ENCODE results near the gene ARID5B. TPM values are rescaled to one million over a fixed set of nuclear protein-coding genes. Genes with fewer than 3 reads are reported as not detected.
A peak's percentile ranks its signal among the peaks of the same experiment; 100 is the strongest.

ARID5B gene
- total RNA-seq, 2 experiments from 2014 or later = 73.8 to 106 TPM

DNA sequence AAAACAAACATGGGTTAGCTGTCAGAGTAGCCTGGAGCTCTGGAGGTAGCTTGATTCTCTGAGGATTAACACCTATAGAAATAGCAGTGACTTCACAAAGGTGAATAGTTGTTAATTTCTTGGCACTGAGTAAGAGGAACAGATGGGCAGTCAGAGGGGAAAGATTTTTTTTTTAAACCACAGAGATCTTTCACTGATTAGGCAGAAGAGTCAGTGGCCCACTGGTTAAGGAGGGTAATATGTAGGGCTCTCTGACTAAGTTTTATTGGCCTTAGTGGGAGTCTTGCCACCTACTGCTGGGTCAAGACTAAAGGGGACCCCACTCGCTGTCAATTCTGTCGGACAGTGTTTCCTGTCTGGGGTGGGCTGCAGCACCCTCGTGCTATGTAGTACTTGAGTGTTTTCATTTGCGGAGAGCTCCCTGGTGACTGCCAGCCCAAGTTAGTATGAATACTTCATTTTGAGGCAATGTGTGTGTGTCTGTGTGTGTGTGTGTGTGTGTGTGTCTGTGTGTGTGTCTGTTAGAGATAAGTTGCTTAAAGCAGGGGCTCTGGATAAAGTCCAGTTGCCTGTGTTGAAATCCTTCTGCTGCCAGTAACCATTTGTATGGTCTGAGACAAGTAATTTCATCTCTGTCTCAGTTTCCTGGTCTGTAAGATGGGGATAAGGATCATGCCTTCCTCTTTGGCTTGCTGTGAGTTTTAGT, 145.2 kb downstream of the ARID5B start:
- H3K4me3 Mint-ChIP-seq = peak overlapping the region; percentile 87
- ATAC-seq (peak; percentile 16), DNase-seq (peak; percentile 51)
- peak overlapping the region; percentile 100 for H3K27ac Mint-ChIP-seq
- H3K27me3 Mint-ChIP-seq = no peaks in the 10 kb centered on the region
- intact Hi-C loops (cut with DNase I, micrococcal nuclease) = loop anchor here (1.0 to 5.0 kb wide), 10 partner anchors 8 to 591 kb away; no protein-coding TSS in a partner anchor
- H3K9me3 Mint-ChIP-seq (ENCODE audit: low read depth) = no peaks in the 10 kb centered on the region
- ChIA-PET CTCF (interaction anchor here (0.8 to 2.1 kb wide), 21 partner anchors 8 to 197 kb away, joined by 3 to 12 read pairs (median 4); partner anchors contain the start of gene ARID5B), POLR2A (interaction anchor here (0.6 to 3.8 kb wide), 32 partner anchors 8 to 724 kb away, joined by 3 to 37 read pairs (median 5); partner anchors contain the start of gene ARID5B)
- peaks cover 65% of the 10 kb centered on the region for H3K36me3 Mint-ChIP-seq (ENCODE audit: low read depth)
- H3K4me1 Mint-ChIP-seq = peaks cover 92% of the 10 kb centered on the region

DNA sequence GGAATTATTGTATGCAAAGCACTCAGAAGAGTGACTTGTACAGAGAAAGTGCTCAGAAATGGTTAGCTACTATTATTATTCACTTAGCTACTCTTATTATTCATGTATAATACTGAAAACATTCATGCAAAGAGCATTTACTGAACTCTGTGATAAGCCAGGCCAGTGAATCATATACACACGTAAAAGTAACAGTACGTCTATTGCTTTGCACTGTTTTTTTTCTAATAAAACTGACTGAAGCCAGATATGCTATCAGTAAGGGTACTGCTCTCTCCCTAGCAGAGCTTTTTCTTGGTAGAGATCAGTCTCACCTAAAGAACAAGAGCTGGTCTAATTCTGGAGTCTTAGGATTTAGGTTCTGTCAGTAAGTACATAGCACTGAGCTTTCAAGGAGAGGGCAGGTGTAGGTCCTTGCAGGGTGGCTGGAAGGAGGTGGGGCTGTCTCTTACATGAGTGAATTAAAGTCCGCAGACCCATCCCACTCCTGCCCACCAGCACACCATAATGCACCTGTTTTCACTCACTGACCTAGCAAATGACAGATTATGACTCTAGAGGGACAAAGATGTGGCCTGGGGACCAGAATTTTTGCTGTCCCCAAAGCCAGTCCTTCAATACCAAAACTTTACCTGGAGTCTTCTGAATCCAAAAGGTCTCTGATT, 145.9 kb downstream of the ARID5B start:
- DNase-seq = peak; percentile 35
- no peaks in the 10 kb centered on the region for H3K9me3 Mint-ChIP-seq (ENCODE audit: low read depth)
- H3K27me3 Mint-ChIP-seq = no peaks in the 10 kb centered on the region
- peak overlapping the region; percentile 100 for H3K27ac Mint-ChIP-seq
- intact Hi-C loops (cut with DNase I, micrococcal nuclease) = loop anchor here (1.0 to 5.0 kb wide), 9 partner anchors 15 to 590 kb away; no protein-coding TSS in a partner anchor
- peaks cover 93% of the 10 kb centered on the region for H3K4me1 Mint-ChIP-seq
- H3K36me3 Mint-ChIP-seq (ENCODE audit: low read depth) = peaks cover 66% of the 10 kb centered on the region
- ChIA-PET POLR2A (interaction anchor here (0.6 to 3.8 kb wide), 21 partner anchors 9 to 172 kb away, joined by 3 to 37 read pairs (median 9); partner anchors contain the start of gene ARID5B), CTCF (interaction anchor here (0.6 to 2.1 kb wide), 12 partner anchors 9 to 196 kb away, joined by 3 to 12 read pairs (median 4); no protein-coding TSS in a partner anchor)
- ATAC-seq = peak; percentile 48
- H3K4me3 Mint-ChIP-seq = peak overlapping the region; percentile 87

DNA sequence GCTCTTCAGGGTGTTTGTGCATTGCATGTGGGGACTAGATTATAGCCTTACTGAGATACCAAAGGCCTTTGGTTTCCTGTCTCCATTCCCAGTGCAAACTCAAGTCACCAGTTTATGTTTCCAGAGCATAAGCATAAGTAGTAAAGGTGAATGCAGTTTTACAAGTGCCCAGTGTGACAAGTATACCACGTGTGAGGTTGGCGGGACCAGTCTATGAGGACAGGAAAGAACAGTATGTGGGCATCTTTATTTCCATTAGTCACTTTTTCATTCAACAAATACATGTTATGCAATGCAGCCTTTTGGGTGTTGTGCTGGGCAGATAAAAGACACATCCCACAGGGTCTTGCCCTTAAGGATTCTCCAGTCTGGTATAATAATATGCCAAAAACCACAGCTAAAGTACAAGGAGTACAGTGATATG, 146.5 kb downstream of the ARID5B start:
- Mint-ChIP-seq H3K27ac (peak overlapping the region; percentile 100), H3K36me3 (ENCODE audit: low read depth) (peaks cover 69% of the 10 kb centered on the region), H3K4me3 (peak overlapping the region; percentile 87), H3K9me3 (ENCODE audit: low read depth) (no peaks in the 10 kb centered on the region), H3K27me3 (no peaks in the 10 kb centered on the region), H3K4me1 (peaks cover 95% of the 10 kb centered on the region)
- POLR2A ChIA-PET = interaction anchor here (0.6 to 3.8 kb wide), 22 partner anchors 9 to 206 kb away, joined by 3 to 108 read pairs (median 22); partner anchors contain the start of gene ARID5B
- DNase-seq (peak; percentile 77), ATAC-seq (peak; percentile 28)
- intact Hi-C loops (cut with DNase I, micrococcal nuclease) = loop anchor here (1.0 to 5.0 kb wide), 12 partner anchors 15 to 769 kb away; partner anchors contain the start of gene EGR2 (in 2 of the 2)
- CTCF ChIA-PET = interaction anchor here (0.6 to 3.8 kb wide), 18 partner anchors 8 to 197 kb away, joined by 3 to 48 read pairs (median 3); partner anchors contain the start of gene ARID5B

DNA sequence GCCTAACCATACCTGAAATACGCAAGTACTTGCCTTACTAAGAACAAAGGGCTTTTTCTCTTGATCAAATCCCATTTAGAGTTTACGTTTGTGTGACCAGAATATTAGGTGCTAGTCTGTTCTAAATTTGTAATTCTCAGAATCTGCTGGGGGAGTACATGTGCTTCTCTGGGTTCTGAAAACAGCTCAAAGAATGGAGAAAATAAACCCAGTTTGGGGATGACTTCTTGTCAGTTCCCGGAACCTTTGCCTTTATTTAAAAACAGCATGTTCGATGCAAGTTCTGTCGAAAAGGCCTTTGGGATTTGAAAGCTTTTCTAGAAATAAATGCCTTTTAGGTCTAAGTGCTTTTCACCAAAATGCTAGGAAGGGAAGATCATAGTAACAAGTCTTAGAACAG, 147.0 kb downstream of the ARID5B start:
- H3K4me1 Mint-ChIP-seq = peaks cover 95% of the 10 kb centered on the region
- intact Hi-C loops (cut with DNase I, micrococcal nuclease) = loop anchor here (1.0 to 5.0 kb wide), 6 partner anchors 60 to 768 kb away; partner anchors contain the start of gene EGR2 (in 2 of the 2)
- peak overlapping the region; percentile 100 for H3K27ac Mint-ChIP-seq
- peak overlapping the region; percentile 87 for H3K4me3 Mint-ChIP-seq
- CTCF ChIA-PET = interaction anchor here (0.6 to 3.8 kb wide), 17 partner anchors 10 to 196 kb away, joined by 3 to 48 read pairs (median 3); partner anchors contain the start of gene ARID5B
- ATAC-seq (peak; percentile 0), DNase-seq (no peak)
- POLR2A ChIA-PET = interaction anchor here (0.6 to 3.8 kb wide), 15 partner anchors 10 to 212 kb away, joined by 3 to 108 read pairs (median 18); partner anchors contain the start of gene ARID5B
- H3K9me3 Mint-ChIP-seq (ENCODE audit: low read depth) = no peaks in the 10 kb centered on the region
- H3K36me3 Mint-ChIP-seq (ENCODE audit: low read depth) = peaks cover 69% of the 10 kb centered on the region
- no peaks in the 10 kb centered on the region for H3K27me3 Mint-ChIP-seq

DNA sequence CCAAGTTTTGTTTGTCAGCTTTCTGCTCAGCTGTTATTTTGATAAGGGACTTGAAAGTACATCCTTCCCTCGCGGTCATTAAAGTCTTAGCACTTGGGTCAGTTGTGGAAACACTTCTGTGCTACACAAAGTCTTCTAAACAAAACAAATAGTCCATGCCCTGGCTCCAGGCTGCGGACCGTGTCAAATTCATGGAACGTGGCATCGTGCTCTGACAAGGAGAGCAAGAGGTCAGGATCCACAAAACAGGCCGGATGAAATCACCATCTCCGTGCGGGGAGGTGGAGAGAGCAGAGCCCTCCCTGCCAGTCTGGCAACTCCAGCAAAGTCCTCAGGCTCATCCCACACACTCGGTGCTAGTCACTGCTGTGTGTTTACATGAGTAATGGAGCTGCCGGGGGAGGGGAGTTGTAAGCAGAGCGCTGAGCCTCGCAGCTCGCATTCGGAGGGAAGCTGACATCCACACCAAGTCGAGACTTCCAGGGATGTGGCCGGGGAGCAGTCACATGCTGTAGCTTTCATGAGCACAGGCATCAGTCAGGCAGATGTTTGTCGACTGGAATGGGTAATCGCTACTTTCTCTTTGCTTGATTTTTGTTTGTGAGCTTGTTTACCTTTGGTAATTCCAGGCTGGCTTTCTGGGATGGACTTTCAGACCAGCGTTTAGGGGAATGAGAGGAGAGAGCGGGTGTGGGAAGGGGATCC, 147.6 kb downstream of the ARID5B start:
- Mint-ChIP-seq H3K27me3 (no peaks in the 10 kb centered on the region), H3K9me3 (ENCODE audit: low read depth) (no peaks in the 10 kb centered on the region), H3K36me3 (ENCODE audit: low read depth) (peaks cover 70% of the 10 kb centered on the region), H3K27ac (peak overlapping the region; percentile 100), H3K4me1 (peaks cover 95% of the 10 kb centered on the region), H3K4me3 (peak overlapping the region; percentile 87)
- POLR2A ChIA-PET = interaction anchor here (0.5 to 3.8 kb wide), 26 partner anchors 9 to 1671 kb away, joined by 3 to 108 read pairs (median 6); partner anchors contain the start of gene ARID5B
- ATAC-seq (peak; percentile 45), DNase-seq (peak; percentile 89)
- intact Hi-C loops (cut with DNase I, micrococcal nuclease) = loop anchor here (1.0 to 5.0 kb wide), 7 partner anchors 61 to 768 kb away; partner anchors contain the start of gene EGR2 (in 2 of the 2)
- CTCF ChIA-PET = interaction anchor here (0.5 to 3.8 kb wide), 24 partner anchors 10 to 767 kb away, joined by 3 to 48 read pairs (median 3); partner anchors contain the start of genes ARID5B and EGR2

DNA sequence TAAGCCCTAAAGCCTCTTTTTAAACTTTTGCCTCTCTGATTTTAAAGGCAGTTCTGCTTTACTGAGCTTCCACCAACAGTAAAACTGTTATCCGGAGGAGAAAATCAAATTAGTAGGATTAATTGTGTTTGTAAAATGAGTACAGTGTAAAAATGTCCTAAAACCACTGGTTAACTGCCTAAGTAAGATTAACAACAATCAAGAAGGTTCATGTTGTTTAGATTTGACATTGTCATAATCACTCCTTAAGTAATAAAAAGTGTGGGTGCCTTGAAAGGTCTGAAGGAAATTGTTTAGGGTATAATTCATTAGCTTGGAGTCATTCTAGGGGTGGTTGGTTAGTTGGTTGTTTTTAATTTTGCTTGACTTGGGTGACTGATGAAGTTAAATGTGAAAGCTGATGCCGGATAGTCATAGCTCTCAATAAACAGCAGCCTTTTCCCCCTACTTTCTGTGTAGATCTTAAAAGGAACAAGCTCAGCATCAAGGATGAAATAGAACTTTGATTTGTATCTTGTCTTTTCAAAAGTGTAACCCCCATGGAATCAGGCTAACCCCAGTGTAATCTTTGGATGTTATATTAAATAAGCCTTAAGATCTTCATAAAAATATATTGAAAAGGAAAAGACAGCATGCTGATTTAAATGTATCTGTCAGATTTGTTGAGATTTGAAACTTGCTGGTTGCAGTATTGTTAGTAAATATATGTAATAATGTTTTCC, 148.3 kb downstream of the ARID5B start:
- Mint-ChIP-seq H3K9me3 (ENCODE audit: low read depth) (no peaks in the 10 kb centered on the region), H3K27ac (peak overlapping the region; percentile 100), H3K4me1 (peaks cover 95% of the 10 kb centered on the region), H3K36me3 (ENCODE audit: low read depth) (peaks cover 71% of the 10 kb centered on the region), H3K4me3 (peak overlapping the region; percentile 87), H3K27me3 (no peaks in the 10 kb centered on the region)
- ChIA-PET POLR2A (interaction anchor here (0.5 to 3.8 kb wide), 25 partner anchors 10 to 1670 kb away, joined by 3 to 108 read pairs (median 8); partner anchors contain the start of gene ARID5B), CTCF (interaction anchor here (0.5 to 3.8 kb wide), 18 partner anchors 10 to 766 kb away, joined by 3 to 48 read pairs (median 4); partner anchors contain the start of genes ARID5B and EGR2)
- DNase-seq = no peak
- ATAC-seq = no peak
- intact Hi-C loops (cut with DNase I, micrococcal nuclease) = loop anchor here (1.0 to 10.0 kb wide), 8 partner anchors 146 to 1477 kb away; partner anchors contain the start of gene EGR2 (in 2 of the 2)

DNA sequence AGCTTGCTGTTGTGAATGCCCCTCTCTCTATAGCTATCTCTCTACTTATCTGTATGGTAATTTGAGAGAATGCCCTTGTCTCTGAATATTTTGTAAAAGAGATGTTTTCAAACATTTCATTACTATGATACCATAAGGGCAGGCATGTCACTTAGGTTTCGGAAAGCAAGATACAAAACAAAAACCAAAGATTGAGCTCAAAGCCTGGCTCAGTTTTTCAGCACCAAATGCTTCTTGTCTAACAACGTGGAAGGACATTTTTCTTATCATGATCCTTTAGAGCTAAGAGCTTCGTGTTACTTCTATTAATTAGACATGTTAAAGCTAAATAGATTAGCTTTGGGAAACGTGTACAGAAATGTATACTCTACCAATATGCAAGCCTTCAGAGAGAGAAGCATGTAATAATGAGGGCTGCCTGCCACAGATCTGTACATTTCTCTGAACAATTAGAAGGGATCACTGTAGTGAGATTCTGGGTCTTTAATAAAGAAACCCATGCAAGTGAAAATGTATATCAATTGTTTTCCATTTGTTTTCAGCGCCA, 148.9 kb downstream of the ARID5B start:
- intact Hi-C loops (cut with DNase I, micrococcal nuclease) = loop anchor here in 1 of 2 experiments (2.0 to 10.0 kb wide), 3 partner anchors 684 to 1478 kb away; no protein-coding TSS in a partner anchor
- Mint-ChIP-seq H3K27me3 (no peaks in the 10 kb centered on the region), H3K9me3 (ENCODE audit: low read depth) (no peaks in the 10 kb centered on the region), H3K4me3 (peak overlapping the region; percentile 87), H3K36me3 (ENCODE audit: low read depth) (peaks cover 72% of the 10 kb centered on the region), H3K27ac (peak overlapping the region; percentile 100), H3K4me1 (peaks cover 95% of the 10 kb centered on the region)
- no peak for DNase-seq
- ATAC-seq = no peak
- ChIA-PET POLR2A (interaction anchor here (1.0 to 3.8 kb wide), 21 partner anchors 9 to 803 kb away, joined by 3 to 108 read pairs (median 11); partner anchors contain the start of gene ARID5B), CTCF (interaction anchor here (1.0 to 3.8 kb wide), 13 partner anchors 10 to 376 kb away, joined by 3 to 48 read pairs (median 6); partner anchors contain the start of gene ARID5B)

DNA sequence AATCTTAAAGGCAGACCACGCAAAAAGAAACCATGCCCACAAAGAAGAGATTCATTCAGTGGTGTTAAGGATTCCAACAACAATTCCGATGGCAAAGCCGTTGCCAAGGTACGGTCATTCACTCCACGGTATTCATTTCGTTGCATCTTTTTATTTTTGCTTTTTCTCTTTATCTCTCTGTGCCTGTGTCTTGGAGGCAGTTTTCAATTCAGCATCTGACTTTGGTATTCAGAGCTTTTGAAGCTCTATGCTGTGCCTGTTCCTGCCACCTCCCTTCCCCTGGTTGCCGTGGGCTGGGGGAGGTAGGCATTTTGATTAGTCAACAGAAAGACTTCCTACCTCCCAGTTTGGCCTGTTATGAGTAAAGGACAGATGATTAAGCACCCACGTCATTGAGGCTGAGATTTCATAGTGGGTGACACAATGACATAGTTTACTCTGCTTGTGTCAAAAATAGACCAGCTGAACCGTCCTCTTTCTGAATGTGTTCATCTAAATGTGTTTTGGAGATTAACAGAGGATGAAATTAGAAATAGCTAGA, 149.5 kb downstream of the ARID5B start:
- H3K36me3 Mint-ChIP-seq (ENCODE audit: low read depth) = peaks cover 72% of the 10 kb centered on the region
- H3K27ac Mint-ChIP-seq = peak overlapping the region; percentile 100
- ChIA-PET CTCF (interaction anchor here (1.1 to 3.8 kb wide), 7 partner anchors 11 to 214 kb away, joined by 4 to 48 read pairs (median 21); partner anchors contain the start of gene ARID5B), POLR2A (interaction anchor here (0.5 to 3.8 kb wide), 22 partner anchors 9 to 1272 kb away, joined by 3 to 108 read pairs (median 10); partner anchors contain the start of gene ARID5B)
- intact Hi-C loops (cut with DNase I, micrococcal nuclease) = loop anchor here (1.0 to 10.0 kb wide), 7 partner anchors 11 to 1479 kb away; no protein-coding TSS in a partner anchor
- H3K27me3 Mint-ChIP-seq = no peaks in the 10 kb centered on the region
- H3K9me3 Mint-ChIP-seq (ENCODE audit: low read depth) = no peaks in the 10 kb centered on the region
- ATAC-seq (peak; percentile 48), DNase-seq (peak; percentile 89)
- H3K4me3 Mint-ChIP-seq = peak overlapping the region; percentile 87
- peaks cover 95% of the 10 kb centered on the region for H3K4me1 Mint-ChIP-seq

DNA sequence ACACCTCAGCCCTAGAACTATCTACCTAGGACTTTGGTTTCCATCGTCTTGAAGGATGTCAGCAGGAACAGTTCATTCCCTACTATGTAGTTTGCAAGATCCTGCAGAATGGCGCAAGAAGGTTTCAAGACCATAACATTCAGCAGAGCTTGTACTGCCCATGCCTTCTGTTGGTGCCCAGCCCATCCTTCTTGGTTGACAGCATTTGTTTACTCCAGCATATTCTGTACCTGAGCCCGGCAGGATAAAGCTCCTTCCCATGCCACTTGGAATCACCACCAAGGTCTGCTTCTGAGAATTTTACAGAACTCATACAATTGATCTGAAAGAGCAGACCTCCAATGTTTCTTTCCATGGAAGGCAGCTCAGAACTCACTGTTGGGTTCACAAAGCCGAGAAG, 150.8 kb downstream of the ARID5B start:
- no peaks in the 10 kb centered on the region for H3K9me3 Mint-ChIP-seq (ENCODE audit: low read depth)
- no peaks in the 10 kb centered on the region for H3K27me3 Mint-ChIP-seq
- H3K36me3 Mint-ChIP-seq (ENCODE audit: low read depth) = peaks cover 85% of the 10 kb centered on the region
- DNase-seq (no peak), ATAC-seq (no peak)
- H3K27ac Mint-ChIP-seq = peak overlapping the region; percentile 100
- POLR2A ChIA-PET = interaction anchor here (0.7 to 1.2 kb wide), 4 partner anchors 60 to 151 kb away, joined by 3 read pairs; partner anchors contain the start of gene ARID5B
- H3K4me1 Mint-ChIP-seq = peaks cover 95% of the 10 kb centered on the region
- CTCF ChIA-PET = interaction anchor here (0.6 to 3.1 kb wide), 5 partner anchors 14 to 193 kb away, joined by 3 to 26 read pairs (median 5); partner anchors contain the start of gene ARID5B
- peak overlapping the region; percentile 87 for H3K4me3 Mint-ChIP-seq
- intact Hi-C loops (cut with DNase I, micrococcal nuclease) = loop anchor here in 1 of 2 experiments (5.0 to 10.0 kb wide), 2 partner anchors 683 to 1480 kb away; no protein-coding TSS in a partner anchor

All from activated CD4-positive, alpha-beta T cell treated with anti-CD3 and anti-CD28 coated beads for 36 hours (primary cell).